HepG2 (cell line): Measurements from ENCODE around the gene TXNRD2. TPM values are rescaled to one million over a fixed set of nuclear protein-coding genes. Genes with fewer than 3 reads are reported as not detected.

Source experiments
- CREM ChIP-seq, 2 experiments: sonication (generic) in 1 of 2; formaldehyde crosslinking in 1 of 2; IDR thresholded peaks; 2 replicates each; pipeline versions ENCODE4 v1.4.0 to v1.6.1; 2016 to 2020; ENCODE audit warnings: antibody characterized with exemption in 1 of 2, mild to moderate bottlenecking in 1 of 2, missing genetic modification reagents in 1 of 2
- E2F1 ChIP-seq: sonication (generic); formaldehyde crosslinking; IDR thresholded peaks from 2 replicates; pipeline ENCODE4 v1.5.0; 2020; ENCODE audit warnings: missing genetic modification reagents
- GPBP1L1 ChIP-seq: sonication (generic); formaldehyde crosslinking; IDR thresholded peaks from 2 replicates; pipeline ENCODE4 v1.5.0; 2020; ENCODE audit warnings: mild to moderate bottlenecking, missing genetic modification reagents
- HDAC1 ChIP-seq: sonication (generic); formaldehyde crosslinking; IDR thresholded peaks from 2 replicates; pipeline ENCODE4 v1.5.1; 2020; ENCODE audit warnings: mild to moderate bottlenecking, missing genetic modification reagents
- MTA3 ChIP-seq: sonication (generic); formaldehyde crosslinking; IDR thresholded peaks from 2 replicates; pipeline ENCODE4 v1.4.0; 2020; ENCODE audit warnings: missing genetic modification reagents
- PAWR ChIP-seq: sonication (generic); formaldehyde crosslinking; IDR thresholded peaks from 2 replicates; pipeline ENCODE4 v1.4.0; 2020; ENCODE audit warnings: missing genetic modification reagents, mild to moderate bottlenecking, borderline replicate concordance
- PRDM10 ChIP-seq: sonication (generic); formaldehyde crosslinking; IDR thresholded peaks from 2 replicates; pipeline ENCODE4 v1.4.0; 2020; ENCODE audit warnings: low read depth, missing genetic modification reagents
- PREB ChIP-seq: sonication (generic); formaldehyde crosslinking; IDR thresholded peaks from 2 replicates; pipeline ENCODE4 v1.4.0; 2020; ENCODE audit warnings: missing genetic modification reagents
- RERE ChIP-seq: IDR thresholded peaks from 2 replicates; pipeline ENCODE4 v1.6.1; 2016; ENCODE audit warnings: low read depth, missing genetic modification reagents, missing compliant biosample characterization
- SNAI1 ChIP-seq: sonication (generic); formaldehyde crosslinking; IDR thresholded peaks from 2 replicates; pipeline ENCODE4 v1.5.0; 2020; ENCODE audit warnings: mild to moderate bottlenecking, missing genetic modification reagents, borderline replicate concordance
- SSRP1 ChIP-seq: IDR thresholded peaks from 2 replicates; pipeline ENCODE4 v1.6.1; 2016; ENCODE audit warnings: control low read depth
- ZBTB21 ChIP-seq: sonication (generic); formaldehyde crosslinking; IDR thresholded peaks from 2 replicates; pipeline ENCODE4 v1.4.0; 2020; ENCODE audit warnings: missing genetic modification reagents
- ZMYM2 ChIP-seq: sonication (generic); formaldehyde crosslinking; IDR thresholded peaks from 2 replicates; pipeline ENCODE4 v1.8.0; 2022; ENCODE audit warnings: mild to moderate bottlenecking, missing genetic modification reagents
- ZNF543 ChIP-seq: sonication (generic); formaldehyde crosslinking; IDR thresholded peaks from 2 replicates; pipeline ENCODE4 v1.4.0; 2020; ENCODE audit warnings: mild to moderate bottlenecking, missing genetic modification reagents
- ZSCAN12 ChIP-seq: sonication (generic); formaldehyde crosslinking; IDR thresholded peaks from 2 replicates; pipeline ENCODE4 v1.9.0; 2021; ENCODE audit warnings: mild to moderate bottlenecking, missing genetic modification reagents
- polyA plus RNA-seq, 8 experiments: library from polyadenylated mRNA; depleted of rRNA in 3 of 8; stranded (reverse) in 7 of 8; unstranded in 1 of 8; fragments of >200 nt; fragmentation: Illumina TruSeq in 4 of 8; extraction: Trizol in 4 of 8; gene quantifications; 2 replicates each; pipeline versions ENCODE4 v1.2.1 to v1.2.3, GENCODE V29; 2011 to 2016; ENCODE audit warnings: low read depth in 4 of 8, missing spikeins in 1 of 8, mixed read lengths in 1 of 8; ENCODE audit not compliant: insufficient read depth in 1 of 8
- total RNA-seq, 5 experiments: library from RNA; depleted of rRNA; stranded (reverse); fragments of >200 nt; fragmentation: Illumina TruSeq; extraction: Trizol; gene quantifications; 2 replicates each; pipeline ENCODE4 v1.2.3, GENCODE V29; 2016; ENCODE audit warnings: low read depth in 1 of 5

Gene TXNRD2
- total and polyA plus RNA-seq, 2 of the 13 experiments (the other 11 are each of a cell fraction or from before 2014, with no cell fraction given) = 17.5 to 18.6 TPM

- TF ChIP-seq PRDM10 (CRISPR knock-in tag) (no peak), SSRP1 (CRISPR knock-in tag) (no peak), E2F1 (CRISPR knock-in tag) (no peak), SNAI1 (CRISPR knock-in tag) (no peak), HDAC1 (peak; percentile 76), ZBTB21 (CRISPR knock-in tag) (no peak), ZNF543 (CRISPR knock-in tag) (no peak), GPBP1L1 (CRISPR knock-in tag) (no peak), ZSCAN12 (no peak), PREB (no peak), MTA3 (CRISPR knock-in tag) (no peak), CREM (IDR thresholded peaks at IDR 0.05) (peak; percentile 65; the same call in 1 of the 2 replicates), CREM (CRISPR knock-in tag; IDR thresholded peaks at IDR 0.05) (no peak), RERE (CRISPR knock-in tag) (peak; percentile 77; the same call in 1 of the 2 replicates), PAWR (CRISPR knock-in tag) (no peak), ZMYM2 (no peak)
Observed at GRCh38 chr22:19880786-19881569, 60.6 kb downstream of the TXNRD2 start (continued).
